ENCODE measurements around the gene SMYD3.

GRCh38 chr1:246215510-246215903 is 291.6 kb downstream of the SMYD3 start:
- TF ChIP-seq, protein P1, sequence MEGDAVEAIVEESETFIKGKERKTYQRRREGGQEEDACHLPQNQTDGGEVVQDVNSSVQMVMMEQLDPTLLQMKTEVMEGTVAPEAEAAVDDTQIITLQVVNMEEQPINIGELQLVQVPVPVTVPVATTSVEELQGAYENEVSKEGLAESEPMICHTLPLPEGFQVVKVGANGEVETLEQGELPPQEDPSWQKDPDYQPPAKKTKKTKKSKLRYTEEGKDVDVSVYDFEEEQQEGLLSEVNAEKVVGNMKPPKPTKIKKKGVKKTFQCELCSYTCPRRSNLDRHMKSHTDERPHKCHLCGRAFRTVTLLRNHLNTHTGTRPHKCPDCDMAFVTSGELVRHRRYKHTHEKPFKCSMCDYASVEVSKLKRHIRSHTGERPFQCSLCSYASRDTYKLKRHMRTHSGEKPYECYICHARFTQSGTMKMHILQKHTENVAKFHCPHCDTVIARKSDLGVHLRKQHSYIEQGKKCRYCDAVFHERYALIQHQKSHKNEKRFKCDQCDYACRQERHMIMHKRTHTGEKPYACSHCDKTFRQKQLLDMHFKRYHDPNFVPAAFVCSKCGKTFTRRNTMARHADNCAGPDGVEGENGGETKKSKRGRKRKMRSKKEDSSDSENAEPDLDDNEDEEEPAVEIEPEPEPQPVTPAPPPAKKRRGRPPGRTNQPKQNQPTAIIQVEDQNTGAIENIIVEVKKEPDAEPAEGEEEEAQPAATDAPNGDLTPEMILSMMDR (IDR thresholded peaks at IDR 0.05; ENCODE audit: low read depth, low read length, poor library complexity, severe bottlenecking), result no peak
- TF ChIP-seq EZH2phosphoT487 (IDR thresholded peaks at IDR 0.05; ENCODE audit: borderline replicate concordance, low read length), result no peak

All from DOHH2 (cell line).